Coronary artery (tissue), 2 donors: Measurements from ENCODE around the gene STX19.
A peak's percentile ranks its signal among the peaks of the same experiment; 100 is the strongest.

ENCODE experiments used
- DNase-seq: peaks from one replicate; pipeline ENCODE4 v3.0.0-alpha.2; 2017; ENCODE audit warnings: low spot score
- H3K27ac ChIP-seq, 2 donors: fragments of 200-600 bp; sonication (generic); one replicate each; pipeline ENCODE4 v1.5.1; 2016 to 2019
- H3K4me3 ChIP-seq: fragments of 200-600 bp; sonication (generic); 2 replicates; pipeline ENCODE4 v1.5.1; 2016; ENCODE audit warnings: mild to moderate bottlenecking, moderate library complexity
- CTCF ChIP-seq: fragments of 200-600 bp; sonication (generic); IDR thresholded peaks from one replicate; pipeline ENCODE4 v1.5.1; 2019; ENCODE audit warnings: antibody characterized with exemption

Gene STX19

DNA sequence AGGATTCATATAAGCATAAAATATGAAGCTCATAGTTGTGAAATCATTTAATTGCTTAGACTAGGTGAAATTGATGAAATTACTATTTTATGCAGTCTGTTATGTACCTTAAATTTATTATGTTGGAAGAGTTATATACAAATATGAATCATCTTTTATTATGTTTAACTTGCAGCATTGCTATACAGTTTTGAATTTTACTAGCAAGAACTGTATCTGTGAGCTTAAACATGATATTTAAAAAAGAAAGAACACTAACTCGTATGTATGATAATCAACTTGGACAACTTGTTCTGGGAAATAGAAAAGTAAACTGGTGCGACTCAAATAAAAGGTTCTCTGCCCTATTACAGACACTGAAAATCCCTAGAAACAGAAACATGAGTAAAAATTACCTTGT is 1.8 kb downstream of the STX19 start:
- no peak overlapping the region for H3K27ac ChIP-seq
- TF ChIP-seq CTCF = no peak
- DNase-seq = no peak
- no peak overlapping the region for H3K4me3 ChIP-seq

DNA sequence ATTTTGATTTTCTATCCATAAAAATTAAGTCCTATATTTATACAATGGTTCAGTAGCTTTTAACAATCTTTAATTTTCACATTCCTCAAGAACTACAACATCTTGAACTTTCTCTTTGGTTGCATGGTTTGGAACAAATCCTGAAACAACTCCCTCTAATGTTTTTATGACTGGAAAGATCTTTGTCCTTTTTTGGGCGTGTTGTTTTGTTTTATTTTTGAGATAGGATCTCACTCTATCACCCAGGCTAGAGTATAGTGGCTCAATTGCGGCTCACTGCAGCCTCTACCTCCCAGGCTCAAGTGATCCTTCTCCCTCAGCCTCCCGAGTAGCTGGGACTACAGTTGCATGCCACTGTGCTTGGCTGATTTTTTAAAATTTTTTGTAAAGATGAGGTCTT is 4.0 kb downstream of the STX19 start:
- H3K4me3 ChIP-seq = no peak overlapping the region
- H3K27ac ChIP-seq = peak overlapping the region in 1 of 2 donors; percentile 10
- no peak for DNase-seq
- TF ChIP-seq CTCF = no peak

- H3K4me3 ChIP-seq = no peak overlapping the region
- no peak overlapping the region for H3K27ac ChIP-seq
- no peak for TF ChIP-seq CTCF
- no peak for DNase-seq
These were observed 8.1 kb downstream of the STX19 start for GRCh38 chr3:94020293-94020692.

GRCh38 chr3:94019659-94020058 is 8.7 kb downstream of the STX19 start:
- Histone ChIP-seq H3K27ac (no peak overlapping the region), H3K4me3 (no peak overlapping the region)
- no peak for DNase-seq
- no peak for TF ChIP-seq CTCF

DNA sequence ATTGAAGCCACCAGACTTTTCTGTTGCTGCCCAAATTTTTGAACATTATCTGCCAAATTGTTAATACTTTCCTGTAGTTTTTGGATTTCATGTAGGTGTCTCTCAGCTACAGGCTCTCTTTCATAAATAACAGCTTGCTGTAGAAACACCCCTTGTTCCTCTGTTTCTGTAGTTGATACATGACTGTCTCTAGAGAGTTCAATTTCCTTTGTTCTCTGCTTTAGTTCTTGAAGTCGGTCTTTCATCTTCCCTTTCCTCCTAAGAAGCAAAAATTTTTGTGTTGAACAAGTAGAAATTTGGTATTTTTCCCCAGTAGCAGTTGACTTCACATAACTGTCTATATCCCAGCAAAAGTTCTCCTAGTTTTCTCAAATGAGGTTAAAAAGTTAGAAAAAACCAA is 13.4 kb downstream of the STX19 start:
- DNase-seq = no peak
- TF ChIP-seq CTCF = no peak
- no peak overlapping the region for H3K27ac ChIP-seq
- H3K4me3 ChIP-seq = no peak overlapping the region

DNA sequence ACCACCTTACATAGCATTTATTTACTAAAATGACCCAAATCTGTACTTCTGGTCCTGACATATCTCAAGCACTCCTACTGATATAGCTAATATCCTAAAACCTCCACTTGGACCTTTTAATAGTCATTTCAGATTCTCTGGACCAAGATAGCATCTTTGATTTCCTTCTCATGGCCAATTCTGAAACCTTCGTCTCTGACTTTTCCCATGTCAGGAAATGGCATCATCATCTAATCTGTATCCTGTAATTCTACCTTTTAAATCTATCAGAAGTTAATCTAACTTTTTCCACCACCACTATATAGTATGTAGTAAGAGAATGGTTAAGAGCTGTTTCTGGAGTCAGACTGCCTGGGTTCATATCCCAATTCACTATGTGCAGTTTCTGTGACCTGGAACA is 16.2 kb downstream of the STX19 start:
- Histone ChIP-seq H3K4me3 (no peak overlapping the region), H3K27ac (no peak overlapping the region)
- DNase-seq = no peak
- TF ChIP-seq CTCF = no peak

DNA sequence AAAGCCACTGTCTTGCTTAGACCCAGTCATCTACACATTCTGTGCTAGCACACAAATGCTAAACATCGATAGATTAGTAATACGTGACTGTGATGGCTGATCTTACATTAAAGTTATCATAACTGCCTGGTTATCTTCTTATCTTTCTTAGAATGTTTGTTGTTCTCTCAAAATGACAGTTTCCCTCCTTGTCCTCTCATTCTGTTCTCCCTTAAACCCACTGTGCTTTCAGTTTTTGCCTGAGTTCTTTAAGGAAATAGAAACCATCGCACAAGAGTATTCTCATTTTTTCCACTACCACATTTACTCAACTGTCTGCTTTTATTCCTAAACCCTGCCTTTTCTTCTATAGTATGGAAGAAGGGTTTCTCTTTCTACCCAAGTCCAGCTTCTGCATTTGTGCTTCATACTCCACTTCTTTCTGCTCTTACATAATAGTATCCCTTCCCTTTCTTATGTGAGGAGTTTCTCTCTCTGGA is 17.1 kb downstream of the STX19 start:
- no peak overlapping the region for H3K4me3 ChIP-seq
- no peak for DNase-seq
- TF ChIP-seq CTCF = no peak
- H3K27ac ChIP-seq = no peak overlapping the region
